Mucosa of descending colon (tissue), 3 donors: ENCODE results near the gene MYO5B. TPM values are rescaled to one million over a fixed set of nuclear protein-coding genes. Genes with fewer than 3 reads are reported as not detected.
A peak's percentile ranks its signal among the peaks of the same experiment; 100 is the strongest.
"Not testable (repeated sequence)": the region's sequence is repeated elsewhere in the genome, so short reads cannot be mapped to it uniquely, and the experiment has no call there.

Experiments
- ATAC-seq: fragments of 200-7000 bp; cut with Tn5 transposase; one replicate; pipeline ENCODE4 v1.9.1; 2020; ENCODE audit warnings: mild to moderate bottlenecking, moderate library complexity
- DNase-seq, 3 donors: peaks; one replicate each; pipeline ENCODE4 v3.0.0-alpha.2; 2020
- H3K36me3 ChIP-seq: fragments of 200-600 bp; one replicate; pipeline ENCODE4 v1.8.0; 2021; ENCODE audit warnings: low read depth, mild to moderate bottlenecking
- H3K4me1 ChIP-seq: fragments of 200-600 bp; one replicate; pipeline ENCODE4 v1.8.0; 2021; ENCODE audit warnings: low read depth, mild to moderate bottlenecking
- H3K4me3 ChIP-seq: fragments of 200-600 bp; one replicate; pipeline ENCODE4 v1.8.0; 2021; ENCODE audit warnings: mild to moderate bottlenecking
- H3K9me3 ChIP-seq: fragments of 200-600 bp; one replicate; pipeline ENCODE4 v1.8.0; 2021; ENCODE audit warnings: mild to moderate bottlenecking
- intact Hi-C, 2 donors: fragments of 100-400 bp; cut with DNase I in 1 of 2; cut with micrococcal nuclease in 1 of 2; formaldehyde crosslinking; loops; one replicate each; pipeline versions ENCODE4 v1.11.0 to v1.11.1; 2022; cut with DNase I, micrococcal nuclease
- total RNA-seq, 3 donors: library from RNA; stranded (reverse); fragmentation: NEBNext Ultra II Directional in 2 of 3; extraction: Animal tissue kit (Norgen Biotek cat#: 25700) in 2 of 3; gene quantifications; one replicate each; pipeline versions ENCODE4 v1.2.1 to v1.2.4, GENCODE V29; 2021 to 2023
- TF ChIP-seq, protein P1 (sequence below): fragments of 200-600 bp; IDR thresholded peaks from one replicate; pipeline ENCODE4 v1.8.0; 2022; ENCODE audit warnings: antibody characterized with exemption, mild to moderate bottlenecking
- donor health status: DM: no; HTN: no; CAD: no; lungs with moderate emphysema.
- donor health status: DM: no; HTN: no; CAD: no.
- donor health status: DM: no; HTN: yes; CAD: no.

The MYO5B gene
- total RNA-seq, 3 donors from 2014 or later: 52.7 to 179 (median 120) TPM

GRCh38 chr18:49812286-49813068 is 382.5 kb downstream of the MYO5B start:
- intact Hi-C loops: no loop called here
- ATAC-seq (no peak), DNase-seq (no peak)
- H3K4me1 ChIP-seq: peaks cover 22% of the 10 kb centered on the region
- peaks cover 17% of the 10 kb centered on the region for H3K9me3 ChIP-seq
- peak overlapping the region; percentile 56 for H3K4me3 ChIP-seq
- TF ChIP-seq, protein P1, sequence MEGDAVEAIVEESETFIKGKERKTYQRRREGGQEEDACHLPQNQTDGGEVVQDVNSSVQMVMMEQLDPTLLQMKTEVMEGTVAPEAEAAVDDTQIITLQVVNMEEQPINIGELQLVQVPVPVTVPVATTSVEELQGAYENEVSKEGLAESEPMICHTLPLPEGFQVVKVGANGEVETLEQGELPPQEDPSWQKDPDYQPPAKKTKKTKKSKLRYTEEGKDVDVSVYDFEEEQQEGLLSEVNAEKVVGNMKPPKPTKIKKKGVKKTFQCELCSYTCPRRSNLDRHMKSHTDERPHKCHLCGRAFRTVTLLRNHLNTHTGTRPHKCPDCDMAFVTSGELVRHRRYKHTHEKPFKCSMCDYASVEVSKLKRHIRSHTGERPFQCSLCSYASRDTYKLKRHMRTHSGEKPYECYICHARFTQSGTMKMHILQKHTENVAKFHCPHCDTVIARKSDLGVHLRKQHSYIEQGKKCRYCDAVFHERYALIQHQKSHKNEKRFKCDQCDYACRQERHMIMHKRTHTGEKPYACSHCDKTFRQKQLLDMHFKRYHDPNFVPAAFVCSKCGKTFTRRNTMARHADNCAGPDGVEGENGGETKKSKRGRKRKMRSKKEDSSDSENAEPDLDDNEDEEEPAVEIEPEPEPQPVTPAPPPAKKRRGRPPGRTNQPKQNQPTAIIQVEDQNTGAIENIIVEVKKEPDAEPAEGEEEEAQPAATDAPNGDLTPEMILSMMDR: no peak
- no peaks in the 10 kb centered on the region for H3K36me3 ChIP-seq

- TF ChIP-seq, protein P1: no peak
- intact Hi-C loops: no loop called here
These were observed 383.6 kb downstream of the MYO5B start for GRCh38 chr18:49811151-49811938.

DNA sequence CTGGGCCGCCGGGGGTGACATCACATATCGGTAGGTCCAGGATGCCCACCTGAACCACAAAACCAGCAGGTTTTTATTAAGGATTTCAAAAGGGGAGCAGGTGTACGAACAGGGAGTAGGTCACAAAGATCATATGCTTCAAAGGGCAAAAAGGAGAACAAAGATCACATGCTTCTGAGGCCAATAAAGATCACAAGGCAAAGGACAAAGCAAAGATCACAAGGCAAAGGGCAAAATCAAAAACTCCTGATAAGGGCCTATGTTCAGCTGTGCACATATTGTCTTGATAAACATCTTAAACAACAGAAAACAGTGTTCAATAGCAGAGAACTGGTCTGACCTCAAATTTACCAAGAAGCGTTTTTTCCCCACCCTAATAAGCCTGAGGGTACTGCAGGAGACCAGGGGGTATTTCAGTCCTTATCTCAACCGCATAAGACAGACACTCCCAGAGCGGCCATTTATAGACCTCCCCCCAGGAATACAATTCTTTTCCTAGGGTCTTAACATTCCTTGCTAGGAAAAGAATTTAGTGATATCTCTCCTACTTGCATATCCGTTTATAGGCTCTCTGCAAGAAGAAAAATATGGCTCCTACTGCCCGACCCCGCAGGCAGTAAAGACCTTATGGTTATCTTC is 386.3 kb downstream of the MYO5B start:
- H3K36me3 ChIP-seq, ATAC-seq, intact Hi-C loops, H3K4me3 ChIP-seq, DNase-seq: not testable (repeated sequence)
- H3K4me1 ChIP-seq: peaks cover 16% of the 10 kb centered on the region
- H3K9me3 ChIP-seq: peaks cover 17% of the 10 kb centered on the region

More at GRCh38 chr18:49811151-49811938, 383.6 kb downstream of the MYO5B start:
- Histone ChIP-seq H3K36me3 (no peaks in the 10 kb centered on the region), H3K4me3 (no peak overlapping the region), H3K4me1 (peaks cover 19% of the 10 kb centered on the region), H3K9me3 (peaks cover 17% of the 10 kb centered on the region)
- ATAC-seq: peak; percentile 45
- no peak for DNase-seq

- ATAC-seq (no peak), DNase-seq (no peak)
- Histone ChIP-seq H3K4me1 (no peaks in the 10 kb centered on the region), H3K9me3 (peaks cover 11% of the 10 kb centered on the region), H3K4me3 (no peak overlapping the region), H3K36me3 (no peaks in the 10 kb centered on the region)
- TF ChIP-seq, protein P1: no peak
- intact Hi-C loops: no loop called here
These were observed 390.9 kb downstream of the MYO5B start for GRCh38 chr18:49804096-49804495.

- TF ChIP-seq, protein P1: no peak
- H3K36me3 ChIP-seq: no peaks in the 10 kb centered on the region
- H3K9me3 ChIP-seq: no peaks in the 10 kb centered on the region
- no peak overlapping the region for H3K4me3 ChIP-seq
- DNase-seq (no peak), ATAC-seq (no peak)
- intact Hi-C loops: no loop called here
- no peaks in the 10 kb centered on the region for H3K4me1 ChIP-seq
These were observed 392.3 kb downstream of the MYO5B start for GRCh38 chr18:49802623-49803022.

- ATAC-seq, DNase-seq, H3K4me1 ChIP-seq, intact Hi-C loops, H3K36me3 ChIP-seq, H3K4me3 ChIP-seq, H3K9me3 ChIP-seq: not testable (repeated sequence)
These were observed 394.5 kb downstream of the MYO5B start for GRCh38 chr18:49800491-49800890.

GRCh38 chr18:49799806-49800205 is 395.1 kb downstream of the MYO5B start:
- intact Hi-C loops, H3K4me3 ChIP-seq, ATAC-seq, H3K4me1 ChIP-seq, H3K36me3 ChIP-seq, H3K9me3 ChIP-seq, DNase-seq: not testable (repeated sequence)
